HepG2 (cell line): Measurements from ENCODE around the gene TLL2. TPM values are rescaled to one million over a fixed set of nuclear protein-coding genes. Genes with fewer than 3 reads are reported as not detected.

Experiments used
- ATAC-seq: fragments of 200-7000 bp; cut with Tn5 transposase; 3 replicates; pipeline ENCODE4 v1.9.1; 2020; ENCODE audit warnings: mild to moderate bottlenecking, moderate library complexity
- BruUV-seq: library from RNA; stranded (reverse); fragments of 400-500 nt; replicated peaks from 2 replicates; lab custom pipeline; 2021; lab: Mats Ljungman, UMichigan
- CTCF ChIA-PET: fragments of 300-600 bp; formaldehyde crosslinking; extraction: SDS; loops from one replicate; lab custom pipeline; 2021; ENCODE audit warnings: low total read pairs, inconsistent platforms, low intra/inter-chr PET ratio; lab: Yijun Ruan, JAX
- POLR2A ChIA-PET: fragments of 350-600 bp; sonication (Branson Sonifier 250); formaldehyde crosslinking; loops from one replicate; lab custom pipeline; 2020; ENCODE audit warnings: antibody characterized with exemption, inconsistent platforms; lab: Yijun Ruan, JAX
- DNase-seq: peaks from one replicate; pipeline ENCODE4 v3.0.0-alpha.2; 2015; ENCODE audit warnings: low spot score
- FAIRE-seq: peaks from 3 replicates; lab custom pipeline; 2011; peaks lifted over from hg19 to GRCh38; lab: Jason Lieb, UNC
- H2AFZ ChIP-seq: one replicate; pipeline ENCODE4 v1.6.1; 2011; ENCODE audit warnings: low read length, inconsistent platforms
- H3K27ac ChIP-seq: fragments of 300-600 bp; 3 replicates; pipeline ENCODE4 v1.8.0; 2011; ENCODE audit warnings: mixed run types, mild to moderate bottlenecking, mixed read lengths, low read length, inconsistent platforms; ENCODE audit not compliant: insufficient read depth; ENCODE audit errors: extremely low read length
- H3K27me3 ChIP-seq, 2 experiments: fragments of 200-600 bp in 1 of 2; 2 replicates in 1 of 2; 3 replicates in 1 of 2; pipeline versions ENCODE4 v1.6.0 to v1.8.0; 2011; ENCODE audit warnings: low read length in 2 of 2, mild to moderate bottlenecking in 2 of 2, moderate library complexity in 2 of 2, inconsistent platforms in 1 of 2; ENCODE audit not compliant: insufficient read depth in 2 of 2, control insufficient read depth in 1 of 2
- H3K36me3 ChIP-seq, 2 experiments: fragments of 200-600 bp in 1 of 2; replicated peaks in 1 of 2; 2 replicates in 1 of 2; 3 replicates in 1 of 2; pipeline versions ENCODE4 v1.5.1 to v1.8.0; 2011; ENCODE audit warnings: low read length in 2 of 2, inconsistent platforms in 1 of 2; ENCODE audit not compliant: insufficient read depth in 2 of 2, control insufficient read depth in 1 of 2
- H3K4me1 ChIP-seq: 2 replicates; pipeline ENCODE4 v1.5.1; 2012; ENCODE audit warnings: low read length, inconsistent platforms; ENCODE audit not compliant: insufficient read depth
- H3K4me2 ChIP-seq: 2 replicates; pipeline ENCODE4 v1.6.0; 2011; ENCODE audit warnings: low read depth, low read length, inconsistent platforms
- H3K4me3 ChIP-seq, 3 experiments: fragments of 200-600 bp in 1 of 3; sonication (generic), shearing (Covaris generic) in 1 of 3; replicated peaks in 1 of 3; 2 replicates each; pipeline ENCODE4 v1.5.1; 2011 to 2016; ENCODE audit warnings: low read length in 3 of 3, inconsistent platforms in 2 of 3, low read depth in 2 of 3, mild to moderate bottlenecking in 2 of 3, control low read depth in 1 of 3, mixed read lengths in 1 of 3; ENCODE audit not compliant: insufficient read depth in 1 of 3
- H3K79me2 ChIP-seq: one replicate; pipeline ENCODE4 v1.6.1; 2011; ENCODE audit warnings: low read length, inconsistent platforms; ENCODE audit not compliant: insufficient read depth
- H3K9ac ChIP-seq: 2 replicates; pipeline ENCODE4 v1.6.0; 2011; ENCODE audit warnings: mild to moderate bottlenecking, low read depth, low read length, inconsistent platforms; ENCODE audit not compliant: insufficient read depth
- H3K9me3 ChIP-seq: 2 replicates; pipeline ENCODE4 v1.5.1; 2012; ENCODE audit warnings: mild to moderate bottlenecking, low read length
- H4K20me1 ChIP-seq: 2 replicates; pipeline ENCODE4 v1.6.0; 2011; ENCODE audit warnings: inconsistent platforms, mild to moderate bottlenecking, low read length, moderate library complexity; ENCODE audit not compliant: insufficient read depth
- ARID3A ChIP-seq: IDR thresholded peaks from 2 replicates; pipeline ENCODE4 v1.6.1; 2012; ENCODE audit warnings: low read depth, low read length, improper control_type of control experiment
- BORCS8-MEF2B ChIP-seq: sonication (generic); formaldehyde crosslinking; IDR thresholded peaks from 2 replicates; pipeline ENCODE4 v1.8.0; 2022; ENCODE audit warnings: mild to moderate bottlenecking, missing genetic modification reagents
- GMEB2 ChIP-seq: IDR thresholded peaks from 2 replicates; pipeline ENCODE4 v1.6.1; 2016; ENCODE audit warnings: missing biosample characterization, missing genetic modification reagents, low read depth
- KMT2B ChIP-seq: IDR thresholded peaks from 2 replicates; pipeline ENCODE4 v1.6.1; 2016; ENCODE audit warnings: missing genetic modification reagents, missing compliant biosample characterization
- RBFOX2 ChIP-seq: fragments of 200-400 bp; formaldehyde crosslinking; IDR thresholded peaks from 2 replicates; pipeline ENCODE4 v1.6.1; 2017; ENCODE audit warnings: low read depth, mild to moderate bottlenecking, low read length
- REL ChIP-seq: sonication (generic); formaldehyde crosslinking; conservative IDR thresholded peaks from 2 replicates; pipeline ENCODE4 v1.8.0; 2022; ENCODE audit warnings: mild to moderate bottlenecking, missing genetic modification reagents, moderate library complexity
- RNF2 ChIP-seq: fragments of 450-650 bp; conservative IDR thresholded peaks from 2 replicates; pipeline ENCODE4 v1.6.1; 2016; ENCODE audit warnings: low read depth
- THYN1 ChIP-seq: sonication (generic); formaldehyde crosslinking; IDR thresholded peaks from 2 replicates; pipeline ENCODE4 v1.8.1; 2023; ENCODE audit warnings: low read depth, mild to moderate bottlenecking, moderate library complexity, missing genetic modification reagents, borderline replicate concordance
- TP53 ChIP-seq: sonication (generic); formaldehyde crosslinking; conservative IDR thresholded peaks from 2 replicates; pipeline ENCODE4 v1.4.0; 2020; ENCODE audit warnings: missing genetic modification reagents
- ZBTB26 ChIP-seq: IDR thresholded peaks from 2 replicates; pipeline ENCODE4 v1.6.1; 2016; ENCODE audit warnings: missing compliant biosample characterization, missing genetic modification reagents, borderline replicate concordance
- ZBTB38 ChIP-seq: sonication (generic); formaldehyde crosslinking; IDR thresholded peaks from 2 replicates; pipeline ENCODE4 v1.5.1; 2020; ENCODE audit warnings: mild to moderate bottlenecking, missing genetic modification reagents
- ZC3H13 ChIP-seq: sonication (generic); formaldehyde crosslinking; IDR thresholded peaks from 2 replicates; pipeline ENCODE4 v1.8.1; 2023; ENCODE audit warnings: mild to moderate bottlenecking, missing genetic modification reagents, moderate library complexity
- ZNF800 ChIP-seq: sonication (generic); formaldehyde crosslinking; IDR thresholded peaks from 2 replicates; pipeline ENCODE4 v1.4.0; 2020; ENCODE audit warnings: missing genetic modification reagents
- WGBS: methylation state at CpG from one replicate; pipeline ENCODE4 v1.1.6; 2017; ENCODE audit warnings: low lambda C conversion rate; 5-methylcytosine and 5-hydroxymethylcytosine counted together
- in situ Hi-C: cut with HindIII; loops from 2 replicates; pipeline ENCODE4 v1.10.0; 2017; ENCODE audit warnings: low pct_unique_long_range_greater_than_20kb; ENCODE audit not compliant: extremely low pct_ligation_motif_present
- intact Hi-C: fragments of 100-400 bp; cut with micrococcal nuclease; formaldehyde crosslinking; loops from one replicate; pipeline ENCODE4 v1.10.0; 2022; ENCODE audit not compliant: unreplicated experiment
- polyA plus RNA-seq, 8 experiments: library from polyadenylated mRNA; depleted of rRNA in 3 of 8; stranded (reverse) in 7 of 8; unstranded in 1 of 8; fragments of >200 nt; fragmentation: Illumina TruSeq in 4 of 8; extraction: Trizol in 4 of 8; gene quantifications; 2 replicates each; pipeline versions ENCODE4 v1.2.1 to v1.2.3, GENCODE V29; 2011 to 2016; ENCODE audit warnings: low read depth in 4 of 8, missing spikeins in 1 of 8, mixed read lengths in 1 of 8; ENCODE audit not compliant: insufficient read depth in 1 of 8
- total RNA-seq, 5 experiments: library from RNA; depleted of rRNA; stranded (reverse); fragments of >200 nt; fragmentation: Illumina TruSeq; extraction: Trizol; gene quantifications; 2 replicates each; pipeline ENCODE4 v1.2.3, GENCODE V29; 2016; ENCODE audit warnings: low read depth in 1 of 5

TLL2 gene
- total and polyA plus RNA-seq, 2 of the 13 experiments (the other 11 are each of a cell fraction or from before 2014, with no cell fraction given): 0.09 TPM; not detected in 1

GRCh38 chr10:96365571-96365970, 148.2 kb downstream of the TLL2 start (continued):
- TF ChIP-seq ARID3A (no peak), ZBTB38 (no peak), TP53 (no peak), ZBTB26 (CRISPR knock-in tag) (no peak)

GRCh38 chr10:96360766-96361165, 153.0 kb downstream of the TLL2 start:
- no peaks in the 10 kb centered on the region for H3K79me2 ChIP-seq
- no TSS peak for BruUV-seq
- ATAC-seq (no peak), DNase-seq (no peak)
- POLR2A ChIA-PET: no interaction called here
- H3K9me3 ChIP-seq: no peaks in the 10 kb centered on the region
- H3K36me3 ChIP-seq: no peaks in the 10 kb centered on the region
- H3K4me1 ChIP-seq: no peaks in the 10 kb centered on the region
- no peak overlapping the region for H3K4me3 ChIP-seq
- no peak overlapping the region for H3K4me2 ChIP-seq
- intact Hi-C loops: no loop called here
- peaks cover 2 to 24% of the 10 kb centered on the region in 2 experiments; a peak in 3 of 5 replicates for H3K27me3 ChIP-seq
- no peak overlapping the region for H3K27ac ChIP-seq
- no peak for TF ChIP-seq ZNF800 (CRISPR knock-in tag)
- TF ChIP-seq ZC3H13 (CRISPR knock-in tag): no peak
- TF ChIP-seq REL (CRISPR knock-in tag): no peak
- no peak for TF ChIP-seq BORCS8-MEF2B
- no peak for TF ChIP-seq GMEB2 (CRISPR knock-in tag)
- no peak for TF ChIP-seq KMT2B (CRISPR knock-in tag)
- no peak for TF ChIP-seq RNF2
- no peak for TF ChIP-seq THYN1 (CRISPR knock-in tag)
- no peak for TF ChIP-seq RBFOX2
- TF ChIP-seq, all 625 proteins: peak for 0
- in situ Hi-C loops: no loop called here
- no CpG with 5 or more reads among the region's 3 CpGs for WGBS
- no peak overlapping the region for H3K9ac ChIP-seq
- FAIRE-seq: no peak
- no peak overlapping the region for H2AFZ ChIP-seq
- H4K20me1 ChIP-seq: no peaks in the 10 kb centered on the region
- CTCF ChIA-PET: no interaction called here
